HCT116 (cell line): ENCODE data around the gene HCN3. TPM values are rescaled to one million over a fixed set of nuclear protein-coding genes. Genes with fewer than 3 reads are reported as not detected.

Experiments
- ATAC-seq: fragments of 200-7000 bp; cut with Tn5 transposase; 2 replicates; pipeline ENCODE4 v1.9.1; 2020; ENCODE audit warnings: mild to moderate bottlenecking, moderate library complexity
- BruUV-seq: library from RNA; stranded (reverse); fragments of 400-500 nt; replicated peaks from 2 replicates; lab custom pipeline; 2021; lab: Mats Ljungman, UMichigan
- CTCF ChIA-PET: fragments of 300-600 bp; sonication (Branson Sonifier 250); formaldehyde crosslinking; loops from one replicate; lab custom pipeline; 2021; ENCODE audit warnings: antibody characterized with exemption; lab: Charles Lee
- POLR2A ChIA-PET: fragments of 300-600, 350-600 bp; sonication (Branson Sonifier 250); formaldehyde crosslinking; loops from one replicate; lab custom pipeline; 2021; ENCODE audit warnings: antibody characterized with exemption; lab: Charles Lee
- RAD21 ChIA-PET, 2 experiments: fragments of 300-600 bp; sonication (Branson Sonifier 250); formaldehyde crosslinking; loops; one replicate each; lab custom pipeline; 2023; ENCODE audit warnings: low total read pairs in 2 of 2; ENCODE audit not compliant: uncharacterized antibody in 2 of 2, unreplicated experiment in 2 of 2, low non-redundant PET in 1 of 2; lab: Charles Lee
- DNase-seq: peaks from one replicate; pipeline ENCODE4 v3.0.0-alpha.2; 2010; ENCODE audit warnings: low read depth, low spot score
- H2AFZ ChIP-seq: fragments of 200-600 bp; shearing (Covaris generic), sonication (generic); 2 replicates; pipeline ENCODE4 v1.6.1; 2017; ENCODE audit warnings: low read depth, mixed run types, mixed read lengths, antibody characterized with exemption, low read length; ENCODE audit not compliant: poor library complexity, severe bottlenecking
- H3K27ac ChIP-seq: 2 replicates; pipeline ENCODE4 v1.5.1; 2012; ENCODE audit warnings: low read depth, low read length
- H3K27me3 ChIP-seq: fragments of 200-600 bp; sonication (generic); 2 replicates; pipeline ENCODE4 v1.6.1; 2016; ENCODE audit warnings: mixed run types, low read length, mixed read lengths; ENCODE audit not compliant: insufficient read depth
- H3K36me3 ChIP-seq, 2 experiments: fragments of 200-500 bp in 1 of 2; fragments of 200-600 bp in 1 of 2; sonication (Bioruptor generic) in 1 of 2; sonication (generic) in 1 of 2; 2 replicates each; pipeline versions ENCODE4 v1.5.1 to v1.6.1; 2014 to 2016; ENCODE audit warnings: low read length in 2 of 2, inconsistent platforms in 1 of 2, mixed read lengths in 1 of 2, mixed run types in 1 of 2; ENCODE audit not compliant: insufficient read depth in 2 of 2, control insufficient read depth in 1 of 2
- H3K4me1 ChIP-seq, 2 experiments: fragments of 200-600 bp in 1 of 2; sonication (generic) in 1 of 2; 2 replicates each; pipeline versions ENCODE4 v1.5.1 to v1.6.1; 2012 to 2017; ENCODE audit warnings: low read length in 2 of 2, inconsistent platforms in 1 of 2, mild to moderate bottlenecking in 1 of 2, mixed read lengths in 1 of 2, mixed run types in 1 of 2, moderate library complexity in 1 of 2; ENCODE audit not compliant: insufficient read depth in 2 of 2, control insufficient read depth in 1 of 2
- H3K4me2 ChIP-seq: fragments of 200-600 bp; sonication (generic); 2 replicates; pipeline ENCODE4 v1.6.1; 2017; ENCODE audit warnings: mixed run types, low read length, mixed read lengths
- H3K4me3 ChIP-seq, 2 experiments: fragments of 200-600 bp in 1 of 2; sonication (generic) in 1 of 2; replicated peaks in 1 of 2; 2 replicates each; pipeline ENCODE4 v1.5.1; 2011 to 2016; ENCODE audit warnings: low read length in 2 of 2, control low read depth in 1 of 2, low read depth in 1 of 2, mild to moderate bottlenecking in 1 of 2, mixed read lengths in 1 of 2, mixed run types in 1 of 2
- H3K79me2 ChIP-seq: fragments of 200-600 bp; sonication (generic); 2 replicates; pipeline ENCODE4 v1.6.1; 2017; ENCODE audit warnings: mild to moderate bottlenecking, mixed run types, low read length, moderate library complexity, mixed read lengths; ENCODE audit not compliant: insufficient read depth
- H3K9ac ChIP-seq: fragments of 200-600 bp; sonication (generic); 2 replicates; pipeline ENCODE4 v1.6.1; 2016; ENCODE audit warnings: low read length, mixed read lengths
- H3K9me2 ChIP-seq: fragments of 200-600 bp; sonication (generic), shearing (Covaris generic); 2 replicates; pipeline ENCODE4 v1.6.1; 2017; ENCODE audit warnings: mixed run types, mild to moderate bottlenecking, moderate library complexity; ENCODE audit not compliant: insufficient read depth
- H3K9me3 ChIP-seq, 2 experiments: fragments of 200-500 bp in 1 of 2; fragments of 200-600 bp in 1 of 2; sonication (Bioruptor generic) in 1 of 2; sonication (generic) in 1 of 2; 2 replicates each; pipeline ENCODE4 v1.6.1; 2014 to 2017; ENCODE audit warnings: low read length in 2 of 2, mixed read lengths in 2 of 2, inconsistent platforms in 1 of 2, low read depth in 1 of 2, mild to moderate bottlenecking in 1 of 2, mixed run types in 1 of 2, moderate library complexity in 1 of 2; ENCODE audit not compliant: control insufficient read depth in 1 of 2, insufficient read depth in 1 of 2
- H4K20me1 ChIP-seq: fragments of 200-600 bp; sonication (generic), shearing (Covaris generic); 2 replicates; pipeline ENCODE4 v1.6.1; 2017; ENCODE audit warnings: mixed run types, mild to moderate bottlenecking, moderate library complexity; ENCODE audit not compliant: insufficient read depth
- CBX3 ChIP-seq: IDR thresholded peaks from 2 replicates; pipeline ENCODE4 v1.6.1; 2012; ENCODE audit warnings: low read depth
- CTCF ChIP-seq, 3 experiments: fragments of 200-600 bp in 1 of 3; sonication (generic) in 1 of 3; IDR thresholded peaks in 2 of 3; conservative IDR thresholded peaks in 1 of 3; 2 replicates each; pipeline ENCODE4 v1.5.1; 2012 to 2017; ENCODE audit warnings: low read depth in 2 of 3, low read length in 2 of 3, antibody characterized with exemption in 1 of 3, borderline replicate concordance in 1 of 3, control low read depth in 1 of 3, mild to moderate bottlenecking in 1 of 3, mixed read lengths in 1 of 3, mixed run types in 1 of 3, moderate library complexity in 1 of 3; ENCODE audit not compliant: insufficient read depth in 1 of 3
- EGR1 ChIP-seq: IDR thresholded peaks from 2 replicates; pipeline ENCODE4 v1.6.1; 2012; ENCODE audit warnings: low read depth
- ELF1 ChIP-seq: IDR thresholded peaks from 2 replicates; pipeline ENCODE4 v1.6.1; 2012; ENCODE audit warnings: low read depth, borderline replicate concordance
- EZH2 ChIP-seq: fragments of 200-600 bp; sonication (generic); IDR thresholded peaks from 2 replicates; pipeline ENCODE4 v1.6.1; 2017; ENCODE audit warnings: antibody characterized with exemption, mixed run types
- EZH2phosphoT487 ChIP-seq: fragments of 200-600 bp; IDR thresholded peaks from 2 replicates; pipeline ENCODE4 v1.6.1; 2018; ENCODE audit warnings: antibody characterized with exemption, borderline replicate concordance
- FOSL1 ChIP-seq: IDR thresholded peaks from 2 replicates; pipeline ENCODE4 v1.6.1; 2012; ENCODE audit warnings: low read depth
- JUND ChIP-seq: IDR thresholded peaks from 2 replicates; pipeline ENCODE4 v1.6.1; 2012
- POLR2A ChIP-seq: IDR thresholded peaks from 2 replicates; pipeline ENCODE4 v1.7.0; 2011; ENCODE audit warnings: borderline replicate concordance; ENCODE audit not compliant: insufficient read depth, insufficient read length; ENCODE audit errors: extremely low read depth
- POLR2AphosphoS5 ChIP-seq: IDR thresholded peaks from 2 replicates; pipeline ENCODE4 v1.6.1; 2011; ENCODE audit warnings: mild to moderate bottlenecking, low read depth, low read length, moderate library complexity
- SIN3A ChIP-seq: IDR thresholded peaks from 2 replicates; pipeline ENCODE4 v1.6.1; 2012; ENCODE audit warnings: low read depth
- SRF ChIP-seq: IDR thresholded peaks from 2 replicates; pipeline ENCODE4 v1.6.1; 2012; ENCODE audit warnings: low read depth
- TCF7L2 ChIP-seq: IDR thresholded peaks from 2 replicates; pipeline ENCODE4 v1.7.0; 2011; ENCODE audit warnings: borderline replicate concordance, inconsistent platforms; ENCODE audit not compliant: insufficient read depth, insufficient read length; ENCODE audit errors: extremely low read depth
- YY1 ChIP-seq: IDR thresholded peaks from 2 replicates; pipeline ENCODE4 v1.6.1; 2011; ENCODE audit warnings: low read length, low read depth, moderate library complexity, mild to moderate bottlenecking; ENCODE audit not compliant: insufficient replicate concordance; ENCODE audit errors: extremely low read depth
- ZFX ChIP-seq: fragments of 450-650 bp; IDR thresholded peaks from 2 replicates; pipeline ENCODE4 v1.6.1; 2017
- intact Hi-C: fragments of 100-400 bp; cut with micrococcal nuclease; formaldehyde crosslinking; loops from 2 replicates; pipeline ENCODE4 v1.10.0; 2022
- total RNA-seq: library from RNA; stranded (reverse); gene quantifications from one replicate; pipeline ENCODE4 v1.2.1, GENCODE V29; 2021; ENCODE audit not compliant: unreplicated experiment
- TF ChIP-seq, protein P1 (sequence below): IDR thresholded peaks from 2 replicates; pipeline ENCODE4 v1.6.1; 2011; ENCODE audit warnings: mild to moderate bottlenecking, low read length, moderate library complexity; ENCODE audit not compliant: insufficient replicate concordance; ENCODE audit errors: extremely low read depth
- TF ChIP-seq, protein P2 (sequence below): IDR thresholded peaks from 2 replicates; pipeline ENCODE4 v1.6.1; 2012; ENCODE audit warnings: low read depth

Gene HCN3
- total RNA-seq, 1 experiment from 2014 or later = 8.5 TPM

DNA sequence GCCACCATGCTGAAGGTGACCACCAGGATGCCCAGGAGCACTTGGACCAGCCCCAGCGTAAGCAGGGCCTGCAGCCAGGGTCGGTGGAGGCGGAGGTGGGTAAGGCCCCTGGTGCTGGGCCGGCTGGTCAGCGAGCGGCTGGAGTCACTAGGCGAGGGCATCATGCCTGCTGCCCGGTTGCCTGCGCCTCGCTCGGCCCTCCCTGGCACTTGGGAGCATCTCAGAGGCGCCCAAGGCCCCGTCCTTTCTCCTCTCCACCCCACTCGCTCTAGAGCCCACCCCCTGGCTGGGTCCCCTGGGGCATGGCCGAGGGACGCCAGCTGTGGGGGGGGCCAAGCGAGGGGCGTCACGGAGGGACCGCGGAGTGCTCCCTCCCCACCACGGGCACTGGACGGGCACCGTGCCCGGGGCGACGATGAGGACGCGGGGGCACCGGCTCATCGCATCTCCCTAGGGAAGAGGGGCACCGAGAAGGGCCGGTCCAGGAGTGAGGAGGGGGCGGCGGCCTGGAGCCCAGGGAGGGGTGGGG lies 22.5 kb upstream of the HCN3 start:
- DNase-seq = no peak
- H3K4me3 ChIP-seq = peak overlapping the region; percentile 75 to 84
- H2AFZ ChIP-seq = no peak overlapping the region
- ATAC-seq = peak; percentile 6
- H4K20me1 ChIP-seq = no peaks in the 10 kb centered on the region
- intact Hi-C loops = loop anchor here (5.0 kb wide), 1 partner anchor 53 kb away; the partner anchor contains the start of gene FDPS
- no peaks in the 10 kb centered on the region for H3K9me2 ChIP-seq
- H3K9ac ChIP-seq = peak overlapping the region; percentile 81
- H3K9me3 ChIP-seq = no peaks in the 10 kb centered on the region
- peak overlapping the region; percentile 95 for H3K4me2 ChIP-seq
- H3K36me3 ChIP-seq = peaks cover 7 to 12% of the 10 kb centered on the region in 2 experiments; a peak in 3 of 4 replicates
- peaks cover 11% of the 10 kb centered on the region; the same call in 1 of the 2 replicates for H3K79me2 ChIP-seq
- H3K27ac ChIP-seq = peak overlapping the region; percentile 62
- POLR2A ChIA-PET = interaction anchor here (0.8 kb wide), 1 partner anchor 18 kb away, joined by 3 read pairs; the partner anchor contains the start of gene CLK2
- RAD21 ChIA-PET = no interaction called here
- CTCF ChIA-PET = interaction anchor here (0.5 kb wide), 1 partner anchor 60 kb away, joined by 3 read pairs; no protein-coding TSS in a partner anchor
- no TSS peak for BruUV-seq
- TF ChIP-seq FOSL1 = no peak
- TF ChIP-seq YY1 = no peak
- TF ChIP-seq, protein P1, sequence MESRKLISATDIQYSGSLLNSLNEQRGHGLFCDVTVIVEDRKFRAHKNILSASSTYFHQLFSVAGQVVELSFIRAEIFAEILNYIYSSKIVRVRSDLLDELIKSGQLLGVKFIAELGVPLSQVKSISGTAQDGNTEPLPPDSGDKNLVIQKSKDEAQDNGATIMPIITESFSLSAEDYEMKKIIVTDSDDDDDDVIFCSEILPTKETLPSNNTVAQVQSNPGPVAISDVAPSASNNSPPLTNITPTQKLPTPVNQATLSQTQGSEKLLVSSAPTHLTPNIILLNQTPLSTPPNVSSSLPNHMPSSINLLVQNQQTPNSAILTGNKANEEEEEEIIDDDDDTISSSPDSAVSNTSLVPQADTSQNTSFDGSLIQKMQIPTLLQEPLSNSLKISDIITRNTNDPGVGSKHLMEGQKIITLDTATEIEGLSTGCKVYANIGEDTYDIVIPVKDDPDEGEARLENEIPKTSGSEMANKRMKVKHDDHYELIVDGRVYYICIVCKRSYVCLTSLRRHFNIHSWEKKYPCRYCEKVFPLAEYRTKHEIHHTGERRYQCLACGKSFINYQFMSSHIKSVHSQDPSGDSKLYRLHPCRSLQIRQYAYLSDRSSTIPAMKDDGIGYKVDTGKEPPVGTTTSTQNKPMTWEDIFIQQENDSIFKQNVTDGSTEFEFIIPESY = no peak
- TF ChIP-seq POLR2A = no peak
- TF ChIP-seq, protein P2, sequence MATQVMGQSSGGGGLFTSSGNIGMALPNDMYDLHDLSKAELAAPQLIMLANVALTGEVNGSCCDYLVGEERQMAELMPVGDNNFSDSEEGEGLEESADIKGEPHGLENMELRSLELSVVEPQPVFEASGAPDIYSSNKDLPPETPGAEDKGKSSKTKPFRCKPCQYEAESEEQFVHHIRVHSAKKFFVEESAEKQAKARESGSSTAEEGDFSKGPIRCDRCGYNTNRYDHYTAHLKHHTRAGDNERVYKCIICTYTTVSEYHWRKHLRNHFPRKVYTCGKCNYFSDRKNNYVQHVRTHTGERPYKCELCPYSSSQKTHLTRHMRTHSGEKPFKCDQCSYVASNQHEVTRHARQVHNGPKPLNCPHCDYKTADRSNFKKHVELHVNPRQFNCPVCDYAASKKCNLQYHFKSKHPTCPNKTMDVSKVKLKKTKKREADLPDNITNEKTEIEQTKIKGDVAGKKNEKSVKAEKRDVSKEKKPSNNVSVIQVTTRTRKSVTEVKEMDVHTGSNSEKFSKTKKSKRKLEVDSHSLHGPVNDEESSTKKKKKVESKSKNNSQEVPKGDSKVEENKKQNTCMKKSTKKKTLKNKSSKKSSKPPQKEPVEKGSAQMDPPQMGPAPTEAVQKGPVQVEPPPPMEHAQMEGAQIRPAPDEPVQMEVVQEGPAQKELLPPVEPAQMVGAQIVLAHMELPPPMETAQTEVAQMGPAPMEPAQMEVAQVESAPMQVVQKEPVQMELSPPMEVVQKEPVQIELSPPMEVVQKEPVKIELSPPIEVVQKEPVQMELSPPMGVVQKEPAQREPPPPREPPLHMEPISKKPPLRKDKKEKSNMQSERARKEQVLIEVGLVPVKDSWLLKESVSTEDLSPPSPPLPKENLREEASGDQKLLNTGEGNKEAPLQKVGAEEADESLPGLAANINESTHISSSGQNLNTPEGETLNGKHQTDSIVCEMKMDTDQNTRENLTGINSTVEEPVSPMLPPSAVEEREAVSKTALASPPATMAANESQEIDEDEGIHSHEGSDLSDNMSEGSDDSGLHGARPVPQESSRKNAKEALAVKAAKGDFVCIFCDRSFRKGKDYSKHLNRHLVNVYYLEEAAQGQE = no peak
- TF ChIP-seq SRF = no peak
- TF ChIP-seq EZH2 = no peak
- no peak for TF ChIP-seq POLR2AphosphoS5
- TF ChIP-seq ZFX = no peak
- TF ChIP-seq CTCF (IDR thresholded peaks at IDR 0.05 in 2 of 3, conservative IDR thresholded peaks at IDR 0.05 in 1 of 3; ENCODE audit: borderline replicate concordance in 1 of 3, insufficient read depth in 1 of 3, low read depth in 2 of 3, low read length in 2 of 3) = no peak
- TF ChIP-seq TCF7L2 = no peak
- no peak for TF ChIP-seq CBX3
- TF ChIP-seq EGR1 = no peak
- TF ChIP-seq ELF1 = no peak
- TF ChIP-seq JUND = no peak
- no peak for TF ChIP-seq SIN3A
- no peak for TF ChIP-seq EZH2phosphoT487
- TF ChIP-seq, all 23 proteins: peak for 0
- H3K4me1 ChIP-seq = peaks cover 16 to 35% of the 10 kb centered on the region in 2 experiments; a peak in 3 of 4 replicates
- no peaks in the 10 kb centered on the region for H3K27me3 ChIP-seq
